GM19043 (cell line): ENCODE measurements around the gene SUGCT.

ENCODE experiments used
- ATAC-seq: cut with Tn5 transposase; IDR thresholded peaks from one replicate; pipeline ENCODE4 v1.9.1; 2021; ENCODE audit warnings: low read depth; ENCODE audit not compliant: unreplicated experiment

Gene SUGCT

DNA sequence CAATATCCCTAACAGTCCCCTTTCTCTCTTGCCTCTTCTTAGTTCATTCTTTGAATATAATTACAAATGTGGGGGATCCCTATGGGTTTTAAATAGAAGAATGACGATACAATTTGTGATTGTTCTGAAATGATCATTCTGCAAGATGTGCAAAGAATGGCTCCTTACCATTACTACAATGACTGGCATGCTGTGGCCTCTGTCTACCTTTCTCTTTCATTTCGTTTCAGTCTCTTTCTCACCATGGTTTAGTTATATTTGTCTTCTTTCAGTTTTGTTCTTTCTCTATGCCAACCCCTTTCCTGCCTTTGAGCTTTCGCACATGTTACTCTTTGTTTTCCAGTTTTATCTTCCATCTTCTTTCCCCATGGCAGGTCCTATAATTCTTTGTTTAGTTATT lies 176.5 kb downstream of the SUGCT start:
- peak; percentile 97 for ATAC-seq

DNA sequence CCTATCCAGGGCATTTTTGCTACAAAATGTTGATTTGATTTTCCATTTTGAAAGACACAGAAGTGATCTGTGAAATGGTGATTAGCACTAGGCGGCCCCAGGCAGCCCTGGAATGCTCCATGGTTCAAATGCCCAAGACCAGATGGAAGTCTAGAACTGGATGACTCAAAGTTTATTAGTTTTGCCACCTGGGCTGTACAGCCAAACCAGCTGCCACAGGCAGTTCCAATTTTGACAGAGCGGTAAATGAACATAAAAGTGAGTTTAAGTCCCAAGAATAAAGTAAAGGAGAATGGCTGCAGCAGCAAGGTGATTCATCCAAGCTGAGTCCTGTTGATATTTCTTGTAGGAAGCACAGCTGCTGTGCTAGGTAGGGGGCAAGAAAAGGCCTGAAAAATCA lies 180.5 kb downstream of the SUGCT start:
- ATAC-seq = no peak

DNA sequence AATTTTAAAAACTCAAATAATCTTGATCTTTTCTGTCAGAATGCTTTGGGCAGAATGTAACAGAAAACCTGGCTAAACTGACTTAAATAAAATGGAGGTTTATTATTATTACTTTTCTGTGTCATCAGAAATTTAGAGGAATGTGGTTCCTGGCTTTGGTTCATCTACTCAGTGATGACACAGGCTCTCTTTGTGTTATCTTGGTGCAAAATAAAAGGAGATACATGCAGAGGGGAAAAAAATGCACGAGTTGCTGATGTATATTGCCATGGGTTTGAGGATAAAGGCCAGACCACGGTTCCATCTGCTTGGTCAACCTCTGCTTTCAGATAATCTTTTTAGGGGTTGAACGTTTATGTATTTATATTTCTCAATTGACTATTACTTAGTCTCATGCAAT lies 181.4 kb downstream of the SUGCT start:
- no peak for ATAC-seq

DNA sequence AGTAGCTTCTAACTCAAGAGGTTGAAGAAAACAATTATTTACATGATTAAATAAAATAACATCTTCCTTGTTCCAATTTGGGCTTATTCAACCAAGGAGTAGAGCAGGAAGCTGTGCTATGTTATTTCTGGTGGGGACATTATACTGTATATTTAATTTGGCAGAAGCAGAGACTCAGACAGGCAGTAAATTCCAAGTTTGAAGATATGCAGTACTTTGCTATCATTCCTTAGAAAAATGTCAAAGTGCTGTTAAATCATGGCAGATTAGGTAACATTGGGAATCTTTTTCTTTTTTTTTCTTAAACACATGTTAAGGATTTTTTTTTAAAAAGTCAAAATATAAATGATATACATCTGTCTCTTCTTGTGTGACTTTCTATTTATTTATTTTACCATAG lies 190.1 kb downstream of the SUGCT start:
- no peak for ATAC-seq

DNA sequence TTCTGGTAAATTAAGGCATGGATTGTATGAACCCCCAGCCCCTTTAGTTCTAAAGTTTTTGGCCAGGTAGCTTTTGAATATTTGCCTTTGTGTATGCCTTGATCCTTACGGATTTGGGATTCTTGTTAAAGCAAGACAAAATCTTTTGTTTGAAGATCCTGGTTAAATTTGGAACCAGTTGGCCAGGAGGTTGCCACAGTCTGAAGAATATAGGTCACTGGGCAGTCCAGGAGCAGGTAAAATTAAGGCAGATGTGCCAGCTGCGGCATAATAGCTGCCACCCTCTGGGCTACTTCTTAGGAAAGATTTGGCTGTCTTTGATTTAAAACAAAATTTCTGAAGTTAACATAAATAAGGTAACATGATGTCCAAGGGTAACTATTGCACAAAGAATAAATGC lies 192.3 kb downstream of the SUGCT start:
- ATAC-seq = no peak

DNA sequence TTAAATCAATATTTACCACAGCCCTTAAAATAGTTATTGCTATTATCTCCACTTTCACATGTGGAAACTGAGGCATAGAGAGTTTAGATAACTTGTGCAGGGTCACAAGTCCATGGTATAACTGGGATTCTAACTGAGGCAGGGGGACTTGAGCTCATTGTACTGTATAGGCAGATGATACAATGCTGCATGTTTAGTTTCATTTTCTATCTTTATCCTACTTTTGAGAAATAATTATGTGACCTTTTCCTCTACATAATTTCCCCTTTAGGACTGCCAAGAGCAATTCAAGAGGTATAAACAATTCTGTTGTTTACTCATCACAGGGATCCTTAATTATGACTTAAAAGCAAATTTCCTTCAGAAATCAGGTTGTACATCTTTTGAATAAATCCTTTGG lies 193.1 kb downstream of the SUGCT start:
- no peak for ATAC-seq

DNA sequence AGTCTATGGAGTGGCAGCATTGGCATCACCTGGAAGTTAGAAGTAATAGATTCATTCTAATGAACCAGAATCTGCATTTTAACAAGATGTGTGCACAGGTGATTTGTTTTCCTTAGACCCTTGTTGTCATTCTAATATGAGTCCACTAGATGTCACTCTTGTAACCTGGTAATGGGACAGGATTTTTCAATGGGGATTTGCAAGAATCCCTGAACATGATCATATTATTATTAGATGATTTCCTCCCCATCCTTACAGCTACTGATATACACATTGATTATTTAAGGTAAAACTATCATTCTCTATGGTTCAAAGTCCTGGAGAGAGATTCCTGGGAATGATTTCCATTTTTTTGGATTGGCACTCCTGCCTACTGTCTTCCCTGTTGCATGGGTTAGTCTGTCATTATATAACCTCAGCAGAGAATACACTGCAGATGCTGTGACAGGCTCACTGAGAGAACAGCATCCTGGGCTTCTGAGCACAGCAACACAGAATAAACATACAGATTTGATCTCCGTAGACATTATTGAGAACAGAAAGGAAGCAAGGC lies 194.9 kb downstream of the SUGCT start:
- peak; percentile 64 for ATAC-seq

DNA sequence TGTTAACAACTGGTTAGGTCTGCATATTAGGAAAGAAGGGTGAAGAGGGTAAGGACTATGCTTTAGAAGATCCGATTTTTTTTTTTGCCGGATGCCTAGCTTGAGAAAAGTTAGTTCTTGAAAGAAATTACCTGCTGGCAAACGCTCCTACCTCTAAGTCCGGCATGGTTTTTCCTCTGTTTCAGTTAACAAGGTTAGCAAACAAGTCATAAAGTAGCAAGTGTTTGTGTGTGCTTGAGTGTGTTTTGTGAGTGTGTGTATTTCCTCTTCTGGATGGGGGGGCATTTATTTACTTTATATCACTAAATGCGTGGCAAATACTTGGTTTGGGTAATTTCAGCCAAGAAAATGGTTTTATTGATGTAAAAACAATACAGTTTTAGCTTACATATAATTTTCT lies 195.6 kb downstream of the SUGCT start:
- no peak for ATAC-seq

DNA sequence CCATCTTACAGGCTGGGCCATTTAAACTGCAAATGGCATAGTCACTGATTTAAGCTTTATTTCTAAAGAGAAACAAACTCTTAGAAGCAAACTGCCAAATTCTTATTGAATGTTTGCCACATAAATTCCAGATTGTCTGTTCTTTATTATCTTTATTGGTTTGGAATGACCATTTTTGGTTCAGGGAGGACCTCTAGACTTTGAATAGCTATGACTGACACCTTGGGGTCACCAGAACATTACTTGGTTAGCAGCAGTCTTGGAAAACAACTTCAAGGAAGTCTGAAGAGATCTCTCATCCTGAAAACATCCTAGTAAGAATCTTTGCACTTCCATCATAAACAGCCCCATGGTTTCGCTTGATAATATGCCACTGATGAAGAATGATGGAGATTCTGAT lies 197.1 kb downstream of the SUGCT start:
- ATAC-seq = no peak

DNA sequence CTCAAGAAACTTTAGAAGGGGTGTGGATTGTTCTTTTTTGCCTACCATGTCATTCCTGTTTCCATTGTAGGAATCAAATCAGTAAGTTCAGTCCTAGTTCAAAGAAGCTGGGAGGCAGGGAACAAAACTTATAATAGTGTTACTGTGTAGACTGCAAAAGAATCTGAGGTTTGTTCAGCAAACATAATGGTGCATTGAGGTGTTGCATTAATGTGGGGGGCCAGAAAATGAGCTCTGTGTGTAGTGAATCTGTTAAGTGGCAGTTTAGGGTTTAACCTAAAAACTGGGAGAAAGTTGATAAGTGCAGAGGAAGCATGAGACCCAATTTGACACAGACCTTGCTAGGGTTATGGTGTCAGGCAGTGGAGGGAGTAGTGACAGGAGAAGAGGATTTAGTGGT lies 197.7 kb downstream of the SUGCT start:
- no peak for ATAC-seq

DNA sequence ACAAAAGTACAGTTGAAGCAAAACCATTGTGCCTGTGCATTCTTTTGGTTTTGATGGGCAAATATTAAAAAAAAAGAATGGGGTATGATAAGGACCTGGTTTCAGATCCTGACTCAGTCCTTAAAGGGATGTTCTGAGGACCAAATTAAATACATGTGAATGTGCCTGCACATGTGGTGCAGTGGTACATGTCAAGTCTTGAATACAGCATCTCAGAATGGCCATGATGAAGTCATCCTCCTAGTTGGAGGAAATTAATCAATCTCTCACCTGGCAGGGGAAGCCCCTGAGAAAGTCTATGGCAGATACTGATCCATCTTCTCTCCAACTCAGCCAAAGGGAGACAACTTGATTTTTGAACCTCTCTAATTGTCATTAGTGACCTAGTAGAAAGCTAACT lies 207.0 kb downstream of the SUGCT start:
- ATAC-seq = no peak

DNA sequence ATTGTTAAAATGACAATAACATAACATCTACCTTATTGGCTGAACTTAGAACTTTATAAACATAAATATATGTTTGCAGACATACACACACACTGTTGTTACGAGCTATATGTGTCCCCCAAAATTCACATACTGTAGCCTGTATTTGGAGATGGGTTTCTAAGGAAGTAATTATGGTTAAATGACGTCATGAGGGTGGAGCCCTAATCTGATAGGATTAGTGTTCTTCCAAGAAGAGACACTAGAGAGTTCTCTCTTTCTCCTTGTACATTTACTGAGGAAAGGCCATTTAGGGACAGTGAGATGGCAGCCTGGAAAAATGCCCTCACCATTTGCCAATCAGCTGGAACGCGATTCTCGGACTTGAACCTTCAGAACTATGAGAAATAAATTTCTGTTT lies 211.7 kb downstream of the SUGCT start:
- no peak for ATAC-seq

DNA sequence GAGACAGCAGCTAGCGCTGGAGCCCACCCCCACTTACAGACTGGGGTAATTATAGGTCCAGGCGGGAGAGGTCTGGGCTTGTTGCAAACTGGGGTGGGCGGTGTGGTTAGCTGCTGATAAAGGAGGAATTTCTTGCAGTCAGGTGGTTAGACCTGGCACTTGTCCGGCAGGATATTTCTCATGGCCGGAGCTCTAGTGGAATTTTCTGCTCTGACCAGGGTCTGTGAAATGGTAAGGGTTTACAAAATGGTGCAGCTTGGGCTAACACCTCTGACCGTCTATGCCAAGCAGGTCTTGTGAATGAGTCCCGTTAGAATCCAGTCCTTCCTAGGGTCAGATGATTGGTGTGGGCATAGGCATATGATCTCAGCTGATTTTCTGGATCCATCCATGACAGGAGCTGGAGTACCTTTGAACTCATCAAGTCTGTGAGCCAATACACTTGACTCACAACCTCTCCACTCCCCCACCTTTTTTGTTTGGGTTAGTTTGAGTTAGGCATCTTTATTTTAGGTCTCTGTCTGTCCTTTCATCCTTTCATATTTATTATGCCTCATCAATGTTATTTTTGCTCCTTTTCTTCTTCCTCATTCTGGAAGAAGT lies 213.4 kb downstream of the SUGCT start:
- ATAC-seq = no peak

DNA sequence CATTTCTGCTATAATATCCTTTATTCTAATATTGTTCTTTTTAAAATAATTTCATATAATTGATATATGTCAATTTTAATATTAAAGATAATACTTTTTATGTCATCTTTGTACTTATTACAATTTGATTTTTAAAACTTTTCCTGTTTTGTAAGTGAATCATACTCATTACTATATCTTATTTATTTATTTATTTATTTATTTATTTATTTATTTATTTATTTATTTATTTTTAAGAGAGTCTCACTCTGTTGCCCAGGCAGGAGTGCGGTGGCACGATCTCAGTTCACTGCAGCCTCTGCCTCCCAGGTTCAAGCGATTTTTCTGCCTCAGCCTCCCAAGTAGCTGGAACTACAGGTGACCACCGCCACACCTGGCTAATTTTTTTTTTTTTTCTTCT lies 215.3 kb downstream of the SUGCT start:
- no peak for ATAC-seq

DNA sequence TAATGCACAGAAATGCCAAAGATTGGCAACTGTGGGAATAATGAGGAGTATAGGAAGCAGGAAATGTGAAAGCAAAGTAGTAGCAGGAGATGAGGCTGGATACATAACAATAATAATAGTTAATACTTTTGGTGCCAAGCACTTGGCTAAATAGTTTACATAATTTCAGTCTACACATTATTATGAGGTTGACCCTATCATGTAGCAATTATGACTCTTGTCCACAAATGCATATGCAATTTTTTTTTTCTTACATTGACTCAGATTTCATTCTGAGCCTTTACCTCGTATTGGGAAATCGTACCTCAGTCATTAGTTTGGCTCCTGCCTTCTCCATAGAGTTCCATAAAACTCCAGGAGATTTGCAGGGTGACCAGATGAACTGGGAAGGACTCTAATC lies 219.9 kb downstream of the SUGCT start:
- no peak for ATAC-seq

DNA sequence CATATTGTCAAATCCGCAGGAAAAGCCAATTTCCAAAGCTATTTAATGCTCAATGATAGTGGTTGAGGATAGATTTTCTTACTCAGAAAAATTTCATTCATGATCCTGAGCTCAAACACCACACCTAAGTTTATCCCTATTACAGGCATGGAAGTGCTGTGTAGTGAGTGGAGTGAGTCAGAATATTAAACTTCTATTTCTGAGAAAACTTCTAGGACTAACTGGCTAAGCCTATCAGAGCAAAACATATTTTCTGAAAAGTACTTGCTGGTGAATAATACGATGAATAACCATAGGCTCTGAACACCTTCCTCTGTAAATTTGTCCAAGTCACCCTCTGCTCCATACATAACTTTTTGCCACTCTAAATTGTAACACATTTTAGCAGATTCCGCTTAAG lies 221.5 kb downstream of the SUGCT start:
- ATAC-seq = no peak

DNA sequence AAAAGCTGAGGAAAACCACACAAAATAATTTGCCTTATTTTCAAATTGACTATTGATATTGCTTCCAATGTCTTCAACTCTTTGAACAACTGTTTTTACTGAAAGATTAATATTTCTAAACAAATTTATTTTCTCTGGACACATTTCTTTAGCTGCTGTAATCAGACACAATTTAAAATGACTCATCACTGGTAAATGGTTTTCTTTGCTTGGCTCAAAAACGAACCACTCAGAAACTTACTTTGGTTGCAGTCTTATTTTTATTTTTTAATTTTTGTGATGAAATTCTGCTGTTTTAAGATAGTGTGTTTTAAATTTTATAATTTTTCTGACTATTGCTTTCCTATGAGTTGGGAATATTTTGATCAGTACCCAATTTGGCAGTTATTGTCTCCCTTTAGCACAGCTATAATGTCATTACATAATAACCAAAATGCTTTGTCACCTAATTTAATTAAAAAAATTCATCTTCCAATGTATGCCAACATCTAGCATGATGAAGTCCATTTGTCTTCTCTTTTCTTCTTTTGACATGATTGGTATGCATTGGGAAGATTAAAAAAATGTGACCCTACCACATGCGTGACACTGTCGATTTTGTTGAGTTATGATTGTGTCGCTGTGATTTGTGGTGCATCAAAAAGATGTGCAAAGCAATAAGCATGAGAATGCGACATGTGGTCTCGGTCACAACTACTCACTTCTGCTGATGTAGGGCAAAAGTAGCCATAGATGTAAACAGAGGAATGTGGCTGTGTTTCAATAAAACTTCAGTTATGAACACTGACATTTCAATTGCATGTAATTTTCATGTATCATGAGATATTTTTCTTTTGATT lies 222.3 kb downstream of the SUGCT start:
- ATAC-seq = no peak

DNA sequence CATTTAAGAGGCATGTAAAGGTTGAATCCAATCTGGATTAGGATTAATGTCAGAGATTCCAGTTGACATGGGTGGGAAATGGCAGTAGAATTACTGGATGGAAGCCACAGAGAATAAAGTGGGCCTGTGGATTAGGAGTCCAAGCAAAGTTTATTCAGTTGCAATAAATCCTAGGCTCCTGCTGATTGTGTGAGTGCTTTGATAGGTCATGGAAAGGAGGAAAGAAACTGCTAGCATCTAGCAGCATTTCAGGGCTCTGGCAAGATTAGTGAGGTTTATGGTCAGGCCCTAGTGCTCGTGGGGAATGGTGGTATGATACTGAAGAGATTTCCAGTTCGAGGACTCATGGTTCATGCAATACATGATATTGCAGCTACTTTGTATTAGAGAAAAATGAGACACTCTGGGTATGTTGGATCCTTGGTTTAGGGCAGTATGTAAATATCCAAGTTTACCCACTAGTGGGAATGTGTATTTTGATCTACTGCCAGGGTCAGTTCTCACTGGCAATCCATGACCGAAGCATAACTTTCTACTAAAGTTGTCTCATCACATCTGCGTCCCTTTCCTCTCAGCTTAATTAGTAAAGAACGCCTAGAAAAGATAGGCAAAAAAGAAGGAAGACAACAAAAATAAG lies 235.0 kb downstream of the SUGCT start:
- ATAC-seq = no peak

DNA sequence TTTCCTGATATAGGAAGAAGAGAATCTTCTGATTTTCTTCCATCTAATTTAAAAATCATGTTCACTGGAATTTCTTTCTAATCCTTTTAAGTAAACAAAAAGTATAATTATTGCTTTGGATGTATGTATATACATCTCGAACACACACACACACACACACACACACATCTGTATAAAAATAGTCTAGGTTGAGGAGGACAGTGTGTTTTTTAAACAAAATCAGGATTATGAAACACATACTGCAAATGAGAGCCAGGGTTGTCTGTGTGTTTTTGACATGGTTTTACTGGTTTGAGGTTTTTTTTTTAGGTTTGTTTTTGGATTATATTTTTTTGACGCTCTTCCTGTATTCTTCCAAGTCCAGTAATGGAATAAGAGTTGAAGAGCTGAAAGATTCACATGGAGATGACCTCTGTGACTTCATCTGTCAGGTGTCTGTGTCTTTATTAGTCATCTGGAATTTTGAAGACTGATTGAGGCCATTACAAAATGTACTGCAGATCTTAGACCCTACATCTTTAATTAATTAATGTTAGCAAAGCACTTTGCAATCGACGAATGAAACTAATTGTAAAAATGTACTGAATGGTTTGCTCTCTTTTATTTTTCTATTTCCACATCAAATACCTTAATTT lies 237.1 kb downstream of the SUGCT start:
- ATAC-seq = no peak

DNA sequence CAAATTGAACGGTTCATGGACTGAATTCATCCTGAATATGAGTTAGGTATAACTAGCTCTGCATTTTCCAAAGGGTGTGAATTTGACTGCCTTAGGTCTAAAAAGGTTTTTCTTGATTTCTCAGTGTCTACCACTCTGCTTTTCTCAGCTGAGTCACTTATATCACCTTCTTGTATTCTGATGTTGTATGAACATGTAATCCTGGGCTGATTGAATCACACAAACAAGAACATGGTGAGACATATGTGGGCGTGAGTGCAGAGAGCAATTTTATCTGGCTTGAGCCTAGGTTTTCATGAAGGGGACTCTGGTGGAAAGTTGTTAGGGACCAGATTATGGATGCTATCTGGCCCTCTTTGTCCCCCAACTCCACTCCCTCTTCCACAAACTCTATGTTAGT lies 239.8 kb downstream of the SUGCT start:
- no peak for ATAC-seq

DNA sequence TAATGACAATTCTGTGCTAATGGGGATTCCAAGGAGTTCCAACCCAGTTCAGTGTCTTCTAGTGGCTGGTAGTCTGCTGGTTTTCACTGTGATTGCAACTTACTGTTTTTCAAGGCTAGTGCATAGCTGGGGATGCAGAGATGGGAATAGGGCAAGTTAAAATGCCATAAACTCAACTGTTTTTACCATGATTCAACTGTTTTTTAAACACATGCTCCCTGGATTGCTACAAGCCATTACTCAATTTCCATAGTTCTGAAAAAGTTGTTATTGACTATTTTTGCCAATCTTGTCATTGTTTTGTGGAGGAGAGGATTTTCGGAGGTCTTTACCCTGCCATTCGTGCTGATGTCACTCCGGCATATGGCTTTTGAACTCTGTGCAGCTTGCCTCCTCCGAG lies 245.3 kb downstream of the SUGCT start:
- ATAC-seq = no peak
